ENCODE data around the gene ITPRID2.

Gene ITPRID2

GRCh38 chr2:181882246-181883020 lies 9.1 kb upstream of the ITPRID2 start:
- DNase-seq (ENCODE audit: low read depth), result no peak

DNA sequence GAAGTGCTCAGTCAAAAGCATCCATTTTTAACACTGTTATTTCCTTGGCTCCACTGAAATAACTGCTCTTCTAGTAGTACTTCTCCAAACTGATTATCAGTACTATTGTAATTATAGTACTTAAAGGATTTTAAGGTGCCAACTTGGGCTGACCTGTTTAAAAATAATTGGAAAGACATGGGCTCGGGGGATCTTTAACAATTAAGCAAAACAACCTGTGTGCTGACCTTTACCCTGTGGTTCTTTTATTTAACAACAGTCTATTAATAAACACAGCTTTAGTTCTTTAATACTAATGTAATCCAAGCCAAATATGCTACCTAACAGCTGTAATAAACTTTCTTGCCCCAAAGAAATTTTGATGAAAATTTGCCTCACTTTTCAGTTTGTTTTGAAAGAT lies 6.9 kb upstream of the ITPRID2 start:
- DNase-seq (ENCODE audit: low read depth), result no peak

GRCh38 chr2:181885096-181885495 lies 6.4 kb upstream of the ITPRID2 start:
- DNase-seq (ENCODE audit: low read depth), result no peak

GRCh38 chr2:181886192-181886591 lies 5.3 kb upstream of the ITPRID2 start:
- DNase-seq (ENCODE audit: low read depth), result no peak

DNA sequence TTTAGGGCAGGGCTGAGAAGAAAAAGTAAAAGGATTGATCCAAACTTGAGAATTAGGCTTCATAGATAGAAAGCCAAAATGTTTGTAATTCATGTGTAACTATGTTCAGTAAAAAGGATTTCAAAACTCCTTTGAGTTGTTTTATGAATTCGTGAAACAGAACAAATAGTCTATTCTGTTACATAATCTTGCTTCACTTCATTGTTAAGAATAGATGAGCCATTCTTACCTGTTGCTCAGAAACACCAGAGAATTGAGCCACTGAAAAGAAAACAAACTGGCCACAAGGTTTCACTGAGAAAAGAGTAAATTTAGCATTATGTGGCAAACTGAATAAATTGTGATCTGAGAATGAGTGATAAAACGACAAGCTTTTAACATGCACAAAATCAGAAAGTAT lies 4.5 kb upstream of the ITPRID2 start:
- no peak for DNase-seq (ENCODE audit: low read depth)

DNA sequence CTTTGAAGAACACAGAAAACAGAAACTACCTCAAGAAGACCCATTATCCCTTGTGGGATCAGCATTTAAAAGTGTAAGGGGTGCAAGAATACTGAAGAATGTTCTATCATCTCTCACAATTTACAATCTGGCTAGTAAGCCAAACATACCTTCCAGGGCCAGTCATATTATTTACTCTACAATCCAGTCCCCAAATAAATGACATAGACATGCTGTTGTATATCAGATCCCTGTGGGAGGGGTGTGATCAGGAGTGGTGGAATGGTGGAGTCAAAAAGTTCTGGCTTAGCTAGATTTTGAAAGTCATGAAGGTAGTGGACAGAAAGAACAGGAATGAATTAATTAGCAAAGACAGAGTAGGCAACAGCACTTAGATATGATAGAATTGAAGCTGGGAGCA lies 1.8 kb upstream of the ITPRID2 start:
- no peak for DNase-seq (ENCODE audit: low read depth)

DNA sequence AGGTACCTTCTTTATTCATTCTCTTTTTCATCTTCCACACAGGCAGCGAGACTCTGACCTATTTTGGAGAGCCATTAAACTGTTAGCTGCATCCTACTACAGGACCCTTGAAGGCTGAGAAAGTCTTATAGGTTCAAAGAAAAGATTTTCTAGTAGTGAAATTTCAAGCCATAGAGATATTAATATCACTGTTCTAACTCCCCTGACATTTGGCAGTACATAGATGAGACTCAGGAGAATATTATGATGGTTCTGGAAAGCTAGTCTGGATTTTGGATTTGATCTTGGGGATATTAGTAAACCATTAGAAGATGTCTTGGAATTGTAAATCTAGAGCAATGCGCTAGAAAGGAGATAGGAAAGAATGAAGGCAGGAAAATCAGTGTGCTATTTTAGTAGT lies 1.3 kb upstream of the ITPRID2 start:
- no peak for DNase-seq (ENCODE audit: low read depth)

GRCh38 chr2:181891966-181892798 lies 652 bp downstream of the ITPRID2 start:
- DNase-seq (ENCODE audit: low read depth), result peak; percentile 39

- DNase-seq (ENCODE audit: low read depth), result no peak
Observed at GRCh38 chr2:181892799-181893435, 1.4 kb downstream of the ITPRID2 start.

- DNase-seq (ENCODE audit: low read depth), result no peak
Observed at GRCh38 chr2:181894381-181894780, 2.9 kb downstream of the ITPRID2 start.

GRCh38 chr2:181895818-181896217 lies 4.3 kb downstream of the ITPRID2 start:
- DNase-seq (ENCODE audit: low read depth), result no peak

DNA sequence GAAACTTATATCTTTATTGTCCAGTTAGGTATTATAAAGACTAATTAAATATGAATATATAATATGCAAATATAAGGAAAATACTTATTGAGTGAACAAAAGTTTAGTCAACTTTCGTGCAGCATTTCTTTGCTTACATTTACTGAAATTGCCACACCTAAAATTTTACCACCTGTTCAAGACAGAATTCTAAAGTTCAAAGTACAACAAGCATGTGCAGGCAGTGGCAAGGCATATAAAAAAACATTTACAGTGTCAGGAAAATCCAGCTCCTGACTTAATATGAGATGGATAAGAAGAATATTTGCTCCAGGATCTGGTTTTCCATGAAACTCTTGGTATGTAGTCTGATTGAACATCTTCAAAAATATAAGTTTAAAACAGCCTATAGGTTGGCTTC lies 4.8 kb downstream of the ITPRID2 start:
- no peak for DNase-seq (ENCODE audit: low read depth)

GRCh38 chr2:181900007-181900651 lies 8.6 kb downstream of the ITPRID2 start:
- DNase-seq (ENCODE audit: low read depth), result no peak

- DNase-seq (ENCODE audit: low read depth), result no peak
Observed at GRCh38 chr2:181902625-181903024, 11.1 kb downstream of the ITPRID2 start.

DNA sequence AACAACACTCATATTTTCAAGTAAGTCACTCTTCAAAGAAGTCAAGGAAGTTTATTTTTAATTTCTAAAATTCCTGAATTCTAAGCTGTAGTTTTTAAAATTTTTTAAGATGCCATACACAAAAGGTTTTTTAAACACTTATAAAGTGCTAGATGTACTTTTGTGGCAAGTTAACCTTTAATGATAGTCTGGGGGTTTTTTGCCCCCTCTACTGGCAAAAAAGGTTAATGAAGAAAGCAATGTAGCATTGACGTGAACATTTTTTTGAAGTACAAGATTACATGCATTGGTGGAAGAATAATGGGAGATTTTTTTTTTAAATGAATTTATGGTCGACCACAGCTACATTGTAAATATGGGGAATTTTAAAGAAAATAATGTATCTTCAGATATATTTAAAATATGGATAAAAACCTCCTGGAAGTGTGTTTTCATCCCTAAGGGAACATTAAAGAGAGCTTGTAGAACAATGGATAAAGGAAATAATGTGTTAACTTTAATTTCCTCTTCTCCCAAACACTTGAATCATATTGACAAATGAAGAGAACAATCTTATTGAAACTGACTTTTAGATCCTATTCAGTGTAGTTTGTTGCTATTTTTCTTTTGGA lies 12.6 kb downstream of the ITPRID2 start:
- no peak for DNase-seq (ENCODE audit: low read depth)

- no peak for DNase-seq (ENCODE audit: low read depth)
Observed at GRCh38 chr2:181907057-181907456, 15.5 kb downstream of the ITPRID2 start.

- DNase-seq (ENCODE audit: low read depth), result no peak
Observed at GRCh38 chr2:181907635-181908034, 16.1 kb downstream of the ITPRID2 start.

DNA sequence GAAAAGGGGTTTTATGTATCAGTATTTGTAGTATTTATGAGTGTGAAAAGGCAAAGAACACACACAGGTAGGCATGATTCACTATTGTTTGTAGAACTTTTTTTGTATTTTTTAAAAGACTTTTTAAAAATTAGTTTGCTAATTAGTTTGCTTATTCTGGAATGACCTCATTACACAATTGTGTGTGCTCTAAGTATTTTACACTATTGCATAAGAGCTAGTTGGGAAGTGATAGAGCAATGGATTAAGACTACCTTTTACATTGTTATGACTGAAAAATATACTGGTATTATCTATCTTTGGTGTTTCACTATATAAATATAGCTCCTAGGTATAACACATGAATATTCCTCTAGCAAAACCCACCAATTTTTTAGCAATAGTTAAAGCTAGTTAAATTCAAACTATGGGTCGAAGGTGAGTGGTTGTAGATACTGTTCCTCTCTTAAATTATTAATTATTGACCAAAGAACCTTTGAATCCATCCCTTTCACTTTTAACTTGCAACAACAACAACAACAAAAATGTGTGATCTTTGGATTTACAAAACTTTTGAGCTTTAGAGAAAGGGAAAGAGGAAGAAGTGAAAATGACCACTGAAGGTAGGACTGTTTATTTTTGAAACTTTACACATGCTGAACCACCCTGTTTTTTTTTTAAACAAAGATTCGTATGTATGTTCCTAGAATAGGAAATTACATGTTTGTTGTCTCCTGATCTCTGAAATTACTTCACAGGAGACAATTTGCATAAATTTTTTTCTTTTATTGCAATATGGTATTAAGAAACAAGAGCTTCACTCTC lies 18.7 kb downstream of the ITPRID2 start:
- DNase-seq (ENCODE audit: low read depth), result no peak

DNA sequence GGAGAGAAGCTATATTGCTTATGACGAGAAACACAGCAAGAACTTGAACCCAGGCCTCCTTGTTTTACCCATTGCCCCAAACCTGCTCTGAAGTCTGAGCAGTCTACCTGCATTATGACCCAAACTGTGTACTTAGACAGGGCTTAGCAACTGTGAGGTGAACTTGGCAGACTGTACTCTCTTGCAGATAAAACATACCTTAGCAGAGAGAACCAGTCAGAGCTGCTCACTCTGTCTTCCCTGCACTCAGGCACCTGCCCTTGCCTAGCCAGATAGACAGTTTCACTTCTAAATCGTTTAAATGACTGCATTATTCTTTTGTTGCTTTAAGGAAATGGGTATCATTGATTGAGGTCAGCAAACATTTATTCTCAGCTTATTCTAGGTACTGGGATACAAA lies 20.3 kb downstream of the ITPRID2 start:
- no peak for DNase-seq (ENCODE audit: low read depth)

- no peak for DNase-seq (ENCODE audit: low read depth)
Observed at GRCh38 chr2:181915102-181915501, 23.6 kb downstream of the ITPRID2 start.
